ENCODE results near the gene RAD1.

DNA sequence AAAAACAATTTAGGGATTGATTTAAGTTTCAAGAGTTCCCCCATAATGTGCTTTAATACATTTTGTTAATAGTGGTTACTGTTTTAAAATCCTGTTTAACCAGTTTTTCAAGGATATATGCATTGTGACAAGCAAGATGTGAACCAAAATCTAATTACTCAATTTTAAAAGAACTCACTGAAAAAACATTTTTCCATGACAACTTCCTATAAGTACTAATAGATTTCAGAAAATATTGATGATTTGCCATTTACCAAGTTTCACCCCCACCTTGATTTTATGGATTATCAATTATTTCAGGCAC lies 9.1 kb upstream of the RAD1 start:
- TF ChIP-seq, protein P1, sequence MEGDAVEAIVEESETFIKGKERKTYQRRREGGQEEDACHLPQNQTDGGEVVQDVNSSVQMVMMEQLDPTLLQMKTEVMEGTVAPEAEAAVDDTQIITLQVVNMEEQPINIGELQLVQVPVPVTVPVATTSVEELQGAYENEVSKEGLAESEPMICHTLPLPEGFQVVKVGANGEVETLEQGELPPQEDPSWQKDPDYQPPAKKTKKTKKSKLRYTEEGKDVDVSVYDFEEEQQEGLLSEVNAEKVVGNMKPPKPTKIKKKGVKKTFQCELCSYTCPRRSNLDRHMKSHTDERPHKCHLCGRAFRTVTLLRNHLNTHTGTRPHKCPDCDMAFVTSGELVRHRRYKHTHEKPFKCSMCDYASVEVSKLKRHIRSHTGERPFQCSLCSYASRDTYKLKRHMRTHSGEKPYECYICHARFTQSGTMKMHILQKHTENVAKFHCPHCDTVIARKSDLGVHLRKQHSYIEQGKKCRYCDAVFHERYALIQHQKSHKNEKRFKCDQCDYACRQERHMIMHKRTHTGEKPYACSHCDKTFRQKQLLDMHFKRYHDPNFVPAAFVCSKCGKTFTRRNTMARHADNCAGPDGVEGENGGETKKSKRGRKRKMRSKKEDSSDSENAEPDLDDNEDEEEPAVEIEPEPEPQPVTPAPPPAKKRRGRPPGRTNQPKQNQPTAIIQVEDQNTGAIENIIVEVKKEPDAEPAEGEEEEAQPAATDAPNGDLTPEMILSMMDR (conservative IDR thresholded peaks at IDR 0.05 in 1 of 2, IDR thresholded peaks at IDR 0.05 in 1 of 2; ENCODE audit: extremely low read depth in 1 of 2, insufficient read depth in 1 of 2, low read depth in 1 of 2, low read length in 2 of 2) = no peak
- TF ChIP-seq EZH2 (IDR thresholded peaks at IDR 0.05; ENCODE audit: borderline replicate concordance, low read length) = no peak

Measured in mammary epithelial cell (primary cell).